Kidney (tissue), 14 donors: ENCODE data around the gene STAG1. TPM values are rescaled to one million over a fixed set of nuclear protein-coding genes. Genes with fewer than 3 reads are reported as not detected.

Source experiments
- DNase-seq, 5 donors: peaks; one replicate each; pipeline ENCODE4 v3.0.0-alpha.2; 2013 to 2020
- FAIRE-seq: peaks from 2 replicates; lab custom pipeline; 2012; peaks lifted over from hg19 to GRCh38; lab: Jason Lieb, UNC
- H3K27ac ChIP-seq, 2 donors: one replicate each; pipeline ENCODE4 v1.7.0; 2013; ENCODE audit warnings: low read depth in 2 of 2, low read length in 2 of 2, inconsistent platforms in 1 of 2
- H3K27me3 ChIP-seq: one replicate; pipeline ENCODE4 v1.7.1; 2013; ENCODE audit warnings: low read length, inconsistent platforms; ENCODE audit not compliant: control insufficient read depth, insufficient read depth
- H3K36me3 ChIP-seq, 3 donors: one replicate each; pipeline versions ENCODE4 v1.7.0 to v1.7.1; 2013; ENCODE audit warnings: low read length in 3 of 3, control low read depth in 1 of 3, inconsistent platforms in 1 of 3; ENCODE audit not compliant: insufficient read depth in 3 of 3, control insufficient read depth in 2 of 3
- H3K4me1 ChIP-seq, 3 donors: one replicate each; pipeline versions ENCODE4 v1.7.0 to v1.7.1; 2013; ENCODE audit warnings: low read length in 3 of 3, inconsistent platforms in 1 of 3, low read depth in 1 of 3; ENCODE audit not compliant: control insufficient read depth in 2 of 3, insufficient read depth in 2 of 3
- H3K4me3 ChIP-seq, 3 donors: one replicate each; pipeline versions ENCODE4 v1.7.0 to v1.8.1; 2013; ENCODE audit warnings: low read length in 3 of 3, control low read depth in 1 of 3, inconsistent platforms in 1 of 3
- H3K9ac ChIP-seq, 3 donors: one replicate each; pipeline versions ENCODE4 v1.7.0 to v1.7.1; 2013; ENCODE audit warnings: low read length in 3 of 3, control low read depth in 1 of 3, inconsistent platforms in 1 of 3
- H3K9me3 ChIP-seq, 3 donors: one replicate each; pipeline versions ENCODE4 v1.7.0 to v1.7.1; 2013; ENCODE audit warnings: low read length in 3 of 3, control low read depth in 1 of 3, inconsistent platforms in 1 of 3; ENCODE audit not compliant: control insufficient read depth in 2 of 3, insufficient read depth in 1 of 3
- CTCF ChIP-seq: IDR thresholded peaks from 3 replicates; pipeline ENCODE4 v1.5.1; 2012; ENCODE audit warnings: mild to moderate bottlenecking, moderate library complexity, borderline replicate concordance; ENCODE audit not compliant: insufficient read depth; ENCODE audit errors: extremely low read depth
- intact Hi-C: fragments of 100-400 bp; cut with DNase I; formaldehyde crosslinking; loops from one replicate; pipeline ENCODE4 v1.11.1; 2022
- polyA plus RNA-seq: library from polyadenylated mRNA; stranded (reverse); fragments of 350-450 nt; fragmentation: Illumina TruSeq; extraction: RNeasy Lipid Tissue Mini Kit (QIAGEN cat#74804); gene quantifications from one replicate; pipeline ENCODE4 v1.2.3, GENCODE V29; 2014; ENCODE audit warnings: low read depth, low replicate concordance; ENCODE audit not compliant: insufficient read depth
- total RNA-seq: library from RNA; stranded (reverse); fragmentation: NEBNext Ultra II Directional; extraction: Animal tissue kit (Norgen Biotek cat#: 25700); gene quantifications from one replicate; pipeline ENCODE4 v1.2.1, GENCODE V29; 2021
- donor health status: control.
- donor health status: control.
- donor health status: control.
- donor health status: control.
- donor health status: control.
- donor health status: DM: yes; HTN: yes; CAD: no.
- donor health status: Normal renal cell carcinoma (clear cell type).

The STAG1 gene
- total and polyA plus RNA-seq, 2 donors from 2014 or later, result 7.8 to 49.9 TPM

GRCh38 chr3:136332776-136333175, 419.4 kb downstream of the STAG1 start:
- H3K4me3 ChIP-seq, result no peak overlapping the region
- no peak for TF ChIP-seq CTCF
- H3K4me1 ChIP-seq, result no peaks in the 10 kb centered on the region
- H3K27me3 ChIP-seq, result no peaks in the 10 kb centered on the region
- FAIRE-seq (no peak), DNase-seq (no peak)
- intact Hi-C loops, result no loop called here
- no peaks in the 10 kb centered on the region for H3K9me3 ChIP-seq
- H3K36me3 ChIP-seq, result peaks cover 9 to 21% (median 11%) of the 10 kb centered on the region in 3 donors
- no peak overlapping the region for H3K9ac ChIP-seq
- no peak overlapping the region for H3K27ac ChIP-seq

- FAIRE-seq, result no peak
- intact Hi-C loops, result no loop called here
These were observed 419.9 kb downstream of the STAG1 start for GRCh38 chr3:136332302-136332701.

DNA sequence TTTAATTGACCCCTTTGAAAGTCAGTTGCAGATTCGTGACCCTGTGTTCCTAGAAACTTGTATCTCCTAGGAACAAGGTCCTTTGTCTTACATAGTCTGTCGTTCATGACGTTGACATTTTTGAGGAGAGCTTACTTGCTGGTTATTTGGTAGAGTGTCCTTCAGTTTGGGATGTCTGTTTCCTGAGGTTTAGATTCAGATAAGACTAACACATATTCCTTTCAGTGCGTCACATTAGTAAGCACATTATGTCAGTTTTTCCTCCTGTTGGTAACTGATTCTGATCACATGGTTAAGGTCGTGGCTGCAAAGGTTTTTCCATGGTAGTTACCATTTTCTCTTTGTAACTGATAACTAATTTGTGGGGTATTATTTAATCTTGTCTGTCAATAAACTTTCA, 421.3 kb downstream of the STAG1 start:
- no peak overlapping the region for H3K4me3 ChIP-seq
- H3K4me1 ChIP-seq, result no peaks in the 10 kb centered on the region
- FAIRE-seq (no peak), DNase-seq (no peak)
- no peak for TF ChIP-seq CTCF
- peaks cover 7 to 28% (median 11%) of the 10 kb centered on the region in 3 donors for H3K36me3 ChIP-seq
- no peak overlapping the region for H3K9ac ChIP-seq
- intact Hi-C loops, result no loop called here
- no peak overlapping the region for H3K27ac ChIP-seq
- no peaks in the 10 kb centered on the region for H3K9me3 ChIP-seq
- H3K27me3 ChIP-seq, result no peaks in the 10 kb centered on the region

More at GRCh38 chr3:136332302-136332701, 419.9 kb downstream of the STAG1 start:
- H3K9me3 ChIP-seq, result no peaks in the 10 kb centered on the region
- peaks cover 9 to 23% (median 11%) of the 10 kb centered on the region in 3 donors for H3K36me3 ChIP-seq
- no peaks in the 10 kb centered on the region for H3K4me1 ChIP-seq
- no peak overlapping the region for H3K9ac ChIP-seq
- TF ChIP-seq CTCF, result no peak
- no peak overlapping the region for H3K4me3 ChIP-seq
- no peak overlapping the region for H3K27ac ChIP-seq
- no peaks in the 10 kb centered on the region for H3K27me3 ChIP-seq
- no peak for DNase-seq

- Histone ChIP-seq H3K36me3 (peaks cover 5 to 25% (median 7%) of the 10 kb centered on the region in 3 donors), H3K9ac (no peak overlapping the region), H3K9me3 (no peaks in the 10 kb centered on the region), H3K27me3 (no peaks in the 10 kb centered on the region), H3K27ac (no peak overlapping the region), H3K4me3 (no peak overlapping the region), H3K4me1 (no peaks in the 10 kb centered on the region)
- intact Hi-C loops, result no loop called here
- FAIRE-seq (no peak), DNase-seq (no peak)
- TF ChIP-seq CTCF, result no peak
These were observed 422.6 kb downstream of the STAG1 start for GRCh38 chr3:136329593-136329992.
